PC-3 (cell line): Measurements from ENCODE around the gene SCAP. TPM values are rescaled to one million over a fixed set of nuclear protein-coding genes. Genes with fewer than 3 reads are reported as not detected.
A peak's percentile ranks its signal among the peaks of the same experiment; 100 is the strongest.

Source experiments
- ATAC-seq: fragments of 200-7000 bp; cut with Tn5 transposase; 2 replicates; pipeline ENCODE4 v1.9.1; 2020; ENCODE audit warnings: mild to moderate bottlenecking, moderate library complexity
- BruUV-seq: library from RNA; stranded (reverse); fragments of 400-500 nt; replicated peaks from 2 replicates; lab custom pipeline; 2021; lab: Mats Ljungman, UMichigan
- CTCF ChIA-PET: fragments of 300-600 bp; sonication (Branson Sonifier 250); formaldehyde crosslinking; loops from one replicate; lab custom pipeline; 2022; ENCODE audit warnings: antibody characterized with exemption; lab: Charles Lee
- POLR2A ChIA-PET: fragments of 300-600 bp; sonication (Branson Sonifier 250); formaldehyde crosslinking; loops from one replicate; lab custom pipeline; 2022; ENCODE audit warnings: antibody characterized with exemption; ENCODE audit not compliant: unreplicated experiment; lab: Charles Lee
- DNase-seq: peaks from one replicate; pipeline ENCODE4 v3.0.0-alpha.2; 2015
- H2AFZ ChIP-seq: fragments of 300-600 bp; sonication (generic); 2 replicates; pipeline ENCODE4 v1.6.0; 2016; ENCODE audit warnings: antibody characterized with exemption, low read length
- H3F3A ChIP-seq: fragments of 300-600 bp; sonication (generic); one replicate; pipeline ENCODE4 v1.6.0; 2017; ENCODE audit warnings: antibody characterized with exemption, low read length, control low read depth, mild to moderate bottlenecking; ENCODE audit not compliant: unreplicated experiment
- H3K27ac ChIP-seq: fragments of 300-600 bp; sonication (generic); 2 replicates; pipeline ENCODE4 v1.5.1; 2016; ENCODE audit warnings: mild to moderate bottlenecking, low read length
- H3K27me3 ChIP-seq: fragments of 300-600 bp; sonication (generic); 2 replicates; pipeline ENCODE4 v1.6.1; 2016; ENCODE audit warnings: low read length, mixed read lengths
- H3K36me3 ChIP-seq: fragments of 300-600 bp; sonication (generic); 2 replicates; pipeline ENCODE4 v1.6.1; 2016; ENCODE audit warnings: low read depth, mixed run types, low read length, mixed read lengths
- H3K4me1 ChIP-seq: fragments of 300-600 bp; sonication (generic); 2 replicates; pipeline ENCODE4 v1.5.1; 2016; ENCODE audit warnings: low read length; ENCODE audit not compliant: insufficient read depth
- H3K4me2 ChIP-seq: fragments of 300-600 bp; sonication (generic); 2 replicates; pipeline ENCODE4 v1.6.0; 2016; ENCODE audit warnings: low read length
- H3K4me3 ChIP-seq: fragments of 300-600 bp; sonication (generic); 2 replicates; pipeline ENCODE4 v1.5.1; 2016; ENCODE audit warnings: mild to moderate bottlenecking, low read length, mixed read lengths
- H3K79me2 ChIP-seq: fragments of 300-600 bp; sonication (generic); 2 replicates; pipeline ENCODE4 v1.6.1; 2017; ENCODE audit warnings: low read length, mixed read lengths
- H3K9ac ChIP-seq: fragments of 300-600 bp; sonication (generic); 2 replicates; pipeline ENCODE4 v1.6.0; 2016; ENCODE audit warnings: mild to moderate bottlenecking, low read length
- H3K9me2 ChIP-seq: fragments of 300-600 bp; sonication (generic); replicated peaks from 2 replicates; pipeline ENCODE4 v1.6.1; 2016; ENCODE audit warnings: mixed run types, low read length, mixed read lengths
- H3K9me3 ChIP-seq: fragments of 300-600 bp; sonication (generic); 2 replicates; pipeline ENCODE4 v1.6.1; 2016; ENCODE audit warnings: low read length, mixed read lengths
- H4K20me1 ChIP-seq: fragments of 300-600 bp; sonication (generic); 2 replicates; pipeline ENCODE4 v1.6.1; 2016; ENCODE audit warnings: low read length, mixed read lengths
- CTCF ChIP-seq: fragments of 300-600 bp; sonication (generic); conservative IDR thresholded peaks from 2 replicates; pipeline ENCODE4 v1.5.1; 2017; ENCODE audit warnings: antibody characterized with exemption, low read depth, mild to moderate bottlenecking, low read length
- EZH2 ChIP-seq: fragments of 300-600 bp; sonication (generic); IDR thresholded peaks from one replicate; pipeline ENCODE4 v1.6.1; 2017; ENCODE audit warnings: antibody characterized with exemption, mild to moderate bottlenecking, low read length; ENCODE audit not compliant: unreplicated experiment
- EZH2phosphoT487 ChIP-seq: fragments of 300-600 bp; sonication (generic); IDR thresholded peaks from 2 replicates; pipeline ENCODE4 v1.6.1; 2018; ENCODE audit warnings: mild to moderate bottlenecking, antibody characterized with exemption, low read length, borderline replicate concordance
- intact Hi-C: fragments of 100-400 bp; cut with micrococcal nuclease; formaldehyde crosslinking; loops from 2 replicates; pipeline ENCODE4 v1.9.0; 2023
- total RNA-seq: library from RNA; depleted of rRNA; stranded (reverse); fragments of >200 nt; gene quantifications from 2 replicates; pipeline ENCODE4 v1.2.3, GENCODE V29; 2014

The SCAP gene
- total RNA-seq, 1 experiment from 2014 or later = 84.7 TPM

- BruUV-seq = no TSS peak
These were observed 59.7 kb downstream of the SCAP start for GRCh38 chr3:47416041-47416440.

GRCh38 chr3:47414666-47415587 lies 60.8 kb downstream of the SCAP start:
- Histone ChIP-seq H3K4me3 (no peak overlapping the region), H3K36me3 (peaks cover 26% of the 10 kb centered on the region), H3K4me2 (no peak overlapping the region), H3K4me1 (no peaks in the 10 kb centered on the region), H3K9ac (no peak overlapping the region), H2AFZ (no peak overlapping the region), H3K9me3 (no peaks in the 10 kb centered on the region), H3K27me3 (no peaks in the 10 kb centered on the region), H4K20me1 (no peaks in the 10 kb centered on the region), H3K79me2 (no peaks in the 10 kb centered on the region), H3K9me2 (no peaks in the 10 kb centered on the region), H3K27ac (no peak overlapping the region), H3F3A (no peaks in the 10 kb centered on the region)
- CTCF ChIA-PET = no interaction called here
- DNase-seq (no peak), ATAC-seq (peak; percentile 1)
- intact Hi-C loops = no loop called here
- POLR2A ChIA-PET = no interaction called here
- TF ChIP-seq CTCF (no peak), EZH2phosphoT487 (no peak), EZH2 (no peak)
- BruUV-seq = no TSS peak

More at GRCh38 chr3:47416041-47416440, 59.7 kb downstream of the SCAP start:
- ChIA-PET CTCF (no interaction called here), POLR2A (no interaction called here)
- DNase-seq (no peak), ATAC-seq (no peak)
- no peak overlapping the region for H3K4me2 ChIP-seq
- no peak overlapping the region for H3K4me3 ChIP-seq
- H3K36me3 ChIP-seq = peaks cover 24% of the 10 kb centered on the region
- no peaks in the 10 kb centered on the region for H3K9me3 ChIP-seq
- no peaks in the 10 kb centered on the region for H3K79me2 ChIP-seq
- intact Hi-C loops = no loop called here
- H3F3A ChIP-seq = no peaks in the 10 kb centered on the region
- H3K27ac ChIP-seq = no peak overlapping the region
- no peaks in the 10 kb centered on the region for H3K27me3 ChIP-seq
- TF ChIP-seq CTCF (no peak), EZH2phosphoT487 (no peak), EZH2 (no peak)
- H2AFZ ChIP-seq = no peak overlapping the region
- H3K9me2 ChIP-seq = no peaks in the 10 kb centered on the region
- H3K4me1 ChIP-seq = no peaks in the 10 kb centered on the region
- H4K20me1 ChIP-seq = no peaks in the 10 kb centered on the region
- H3K9ac ChIP-seq = no peak overlapping the region

- Histone ChIP-seq H3K79me2 (no peaks in the 10 kb centered on the region), H3F3A (no peaks in the 10 kb centered on the region), H3K4me3 (no peak overlapping the region), H3K9me3 (no peaks in the 10 kb centered on the region), H4K20me1 (no peaks in the 10 kb centered on the region), H3K9ac (no peak overlapping the region), H3K27me3 (no peaks in the 10 kb centered on the region), H3K4me2 (no peak overlapping the region), H3K4me1 (no peaks in the 10 kb centered on the region), H3K36me3 (peaks cover 28% of the 10 kb centered on the region), H3K27ac (no peak overlapping the region), H3K9me2 (no peaks in the 10 kb centered on the region), H2AFZ (no peak overlapping the region)
- no peak for ATAC-seq
- no peak for DNase-seq
- intact Hi-C loops = no loop called here
- TF ChIP-seq CTCF (no peak), EZH2phosphoT487 (no peak), EZH2 (no peak)
- BruUV-seq = TSS peak; percentile 56
- CTCF ChIA-PET = no interaction called here
- POLR2A ChIA-PET = no interaction called here
These were observed 61.6 kb downstream of the SCAP start for GRCh38 chr3:47414161-47414564.
